ENCODE measurements around the gene FKBP5. TPM values are rescaled to one million over a fixed set of nuclear protein-coding genes. Genes with fewer than 3 reads are reported as not detected.

FKBP5 gene
- total RNA-seq, 1 donor from 2014 or later = 17.1 TPM

DNA sequence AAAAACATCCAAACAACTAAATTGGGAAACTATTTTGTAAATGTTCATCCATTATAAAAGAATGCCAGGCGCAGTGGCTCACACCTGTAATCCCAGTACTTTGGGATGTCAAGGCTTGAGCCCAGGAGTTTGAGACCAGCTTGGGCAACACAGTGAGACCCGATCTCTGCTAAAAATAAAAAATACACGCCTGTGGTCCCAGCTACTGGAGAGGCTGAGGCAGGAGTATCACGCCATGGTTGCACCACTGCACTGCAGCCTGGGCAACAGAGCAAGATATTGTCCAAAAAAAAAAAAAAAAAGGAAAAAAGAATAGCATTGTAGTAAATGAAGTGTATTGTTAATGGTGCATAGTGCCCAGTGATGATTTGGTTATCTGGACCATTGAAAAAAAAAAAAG, 38.7 kb downstream of the FKBP5 start:
- no peak overlapping the region for H3K4me3 Mint-ChIP-seq
- peaks cover 6% of the 10 kb centered on the region for H3K36me3 Mint-ChIP-seq (ENCODE audit: low read depth)
- intact Hi-C loops (cut with micrococcal nuclease) = no loop called here
- no peak for ATAC-seq (ENCODE audit: low read depth)
- no peak overlapping the region for H3K27ac Mint-ChIP-seq
- H3K27me3 Mint-ChIP-seq = no peaks in the 10 kb centered on the region
- ChIA-PET POLR2A (no interaction called here), CTCF (interaction anchor here (0.8 kb wide), 1 partner anchor 18 kb away, joined by 3 read pairs; no protein-coding TSS in a partner anchor)
- no peak for DNase-seq
- H3K4me1 Mint-ChIP-seq = peaks cover under 1% of the 10 kb centered on the region
- peaks cover 3% of the 10 kb centered on the region for H3K9me3 Mint-ChIP-seq
- TF ChIP-seq, protein P1, sequence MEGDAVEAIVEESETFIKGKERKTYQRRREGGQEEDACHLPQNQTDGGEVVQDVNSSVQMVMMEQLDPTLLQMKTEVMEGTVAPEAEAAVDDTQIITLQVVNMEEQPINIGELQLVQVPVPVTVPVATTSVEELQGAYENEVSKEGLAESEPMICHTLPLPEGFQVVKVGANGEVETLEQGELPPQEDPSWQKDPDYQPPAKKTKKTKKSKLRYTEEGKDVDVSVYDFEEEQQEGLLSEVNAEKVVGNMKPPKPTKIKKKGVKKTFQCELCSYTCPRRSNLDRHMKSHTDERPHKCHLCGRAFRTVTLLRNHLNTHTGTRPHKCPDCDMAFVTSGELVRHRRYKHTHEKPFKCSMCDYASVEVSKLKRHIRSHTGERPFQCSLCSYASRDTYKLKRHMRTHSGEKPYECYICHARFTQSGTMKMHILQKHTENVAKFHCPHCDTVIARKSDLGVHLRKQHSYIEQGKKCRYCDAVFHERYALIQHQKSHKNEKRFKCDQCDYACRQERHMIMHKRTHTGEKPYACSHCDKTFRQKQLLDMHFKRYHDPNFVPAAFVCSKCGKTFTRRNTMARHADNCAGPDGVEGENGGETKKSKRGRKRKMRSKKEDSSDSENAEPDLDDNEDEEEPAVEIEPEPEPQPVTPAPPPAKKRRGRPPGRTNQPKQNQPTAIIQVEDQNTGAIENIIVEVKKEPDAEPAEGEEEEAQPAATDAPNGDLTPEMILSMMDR (IDR thresholded peaks at IDR 0.05) = no peak

DNA sequence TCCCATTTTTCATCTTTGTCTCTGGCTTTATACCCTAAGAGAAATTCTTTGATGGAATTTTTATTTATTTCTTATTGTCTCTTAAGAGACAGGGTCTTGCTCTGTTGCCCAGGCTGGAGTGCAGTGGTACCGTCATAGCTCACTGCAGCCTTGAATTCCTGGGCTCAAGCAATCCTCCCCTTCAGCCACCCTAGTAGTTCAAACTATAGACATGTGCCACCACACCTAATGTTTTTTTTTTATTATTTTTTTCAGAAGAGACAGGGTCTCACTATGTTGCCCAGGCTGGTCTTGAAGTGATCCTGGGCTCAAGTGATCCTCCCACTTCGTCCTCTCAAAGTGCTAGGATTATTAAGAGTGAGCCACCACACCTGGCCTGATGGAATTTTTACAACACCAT, 40.5 kb downstream of the FKBP5 start:
- CTCF ChIA-PET = no interaction called here
- Mint-ChIP-seq H3K4me3 (no peak overlapping the region), H3K27me3 (no peaks in the 10 kb centered on the region), H3K36me3 (ENCODE audit: low read depth) (peaks cover 3% of the 10 kb centered on the region), H3K27ac (no peak overlapping the region), H3K4me1 (peaks cover 2% of the 10 kb centered on the region), H3K9me3 (peaks cover 3% of the 10 kb centered on the region)
- ATAC-seq (ENCODE audit: low read depth) (no peak), DNase-seq (no peak)
- intact Hi-C loops (cut with micrococcal nuclease) = no loop called here
- POLR2A ChIA-PET = no interaction called here
- TF ChIP-seq, protein P1 (IDR thresholded peaks at IDR 0.05) = no peak

DNA sequence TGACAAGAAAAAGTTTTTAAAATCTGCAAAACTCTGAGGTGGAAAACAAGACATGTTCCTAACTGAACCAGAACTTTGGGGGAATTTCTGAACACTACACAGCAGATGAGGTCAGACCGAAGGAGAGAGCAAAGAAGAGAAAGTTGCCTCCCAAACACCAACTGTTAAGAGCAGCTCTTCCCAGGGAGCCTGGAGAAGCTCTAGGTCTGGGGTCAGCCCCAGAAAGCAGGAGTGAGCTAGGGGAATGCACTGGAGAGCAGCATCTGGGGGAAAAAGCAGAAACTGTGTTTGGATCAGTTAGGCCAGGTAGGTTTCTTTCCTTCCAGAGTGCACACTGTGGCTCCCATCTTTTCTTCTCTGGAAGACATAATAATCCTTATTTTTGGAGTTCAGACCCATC, 41.3 kb downstream of the FKBP5 start:
- Mint-ChIP-seq H3K27ac (no peak overlapping the region), H3K9me3 (no peaks in the 10 kb centered on the region), H3K36me3 (ENCODE audit: low read depth) (no peaks in the 10 kb centered on the region), H3K4me3 (no peak overlapping the region), H3K4me1 (peaks cover 2% of the 10 kb centered on the region), H3K27me3 (no peaks in the 10 kb centered on the region)
- TF ChIP-seq, protein P1 (IDR thresholded peaks at IDR 0.05) = no peak
- intact Hi-C loops (cut with micrococcal nuclease) = no loop called here
- ChIA-PET POLR2A (no interaction called here), CTCF (no interaction called here)
- no peak for DNase-seq
- no peak for ATAC-seq (ENCODE audit: low read depth)

DNA sequence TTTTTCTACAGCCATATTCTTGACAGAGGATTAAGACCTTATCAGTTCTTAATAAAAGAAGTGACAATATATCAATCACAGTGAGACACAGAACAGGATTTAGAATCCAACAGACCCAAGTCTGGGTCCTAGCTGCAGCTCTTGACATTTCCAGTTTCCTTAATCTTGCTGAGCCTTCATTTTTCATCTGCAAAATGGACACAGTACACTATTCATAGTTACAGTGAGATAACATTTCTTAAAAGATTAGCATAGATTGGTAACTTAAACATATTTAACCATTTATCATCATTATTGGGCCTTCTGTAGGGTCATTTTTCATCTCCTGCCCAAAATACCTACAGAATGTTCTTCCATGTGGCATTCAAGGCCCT, 45.6 kb downstream of the FKBP5 start:
- DNase-seq = no peak
- TF ChIP-seq, protein P1 (IDR thresholded peaks at IDR 0.05) = no peak
- Mint-ChIP-seq H3K4me1 (peaks cover 2% of the 10 kb centered on the region), H3K4me3 (no peak overlapping the region), H3K27me3 (no peaks in the 10 kb centered on the region), H3K36me3 (ENCODE audit: low read depth) (peaks cover 15% of the 10 kb centered on the region), H3K9me3 (no peaks in the 10 kb centered on the region), H3K27ac (no peak overlapping the region)
- no peak for ATAC-seq (ENCODE audit: low read depth)
- intact Hi-C loops (cut with micrococcal nuclease) = no loop called here
- CTCF ChIA-PET = interaction anchor here (1.2 kb wide), 1 partner anchor 93 kb away, joined by 9 read pairs; the partner anchor contains the start of gene ARMC12
- POLR2A ChIA-PET = no interaction called here

DNA sequence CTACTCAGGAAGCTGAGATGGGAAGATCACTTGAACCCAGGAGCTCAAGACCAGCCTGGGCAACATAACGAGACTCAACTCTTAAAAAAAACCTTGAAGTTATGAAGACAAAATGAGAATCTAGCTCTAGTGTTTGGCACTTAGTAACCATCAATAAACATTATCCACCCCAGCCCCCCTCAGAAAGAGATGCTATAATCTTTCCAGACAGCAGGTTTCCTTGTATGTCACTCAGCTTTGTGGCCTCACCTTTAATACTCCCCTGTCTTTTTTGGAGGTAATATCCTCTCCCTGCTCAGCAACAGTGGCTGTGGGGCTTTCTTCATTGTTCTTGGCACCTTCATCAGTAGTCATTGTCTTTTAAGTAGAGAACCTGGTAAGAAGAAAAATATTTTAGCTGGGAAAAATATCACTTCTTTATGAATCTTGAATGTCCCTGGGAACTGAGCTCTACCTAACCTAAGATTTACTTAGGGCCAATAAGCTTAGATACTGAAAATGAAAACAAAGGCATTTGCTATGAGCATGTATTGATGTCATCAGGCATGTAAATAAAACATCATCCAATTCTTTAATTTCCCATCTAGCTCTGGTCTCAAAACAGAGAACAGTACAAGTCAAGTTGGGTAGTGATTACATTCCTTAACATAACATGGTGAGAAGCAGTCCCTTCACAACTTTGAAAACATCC, 46.1 kb downstream of the FKBP5 start:
- ChIA-PET CTCF (interaction anchor here (1.2 kb wide), 1 partner anchor 94 kb away, joined by 9 read pairs; the partner anchor contains the start of gene ARMC12), POLR2A (no interaction called here)
- ATAC-seq (ENCODE audit: low read depth) (no peak), DNase-seq (no peak)
- TF ChIP-seq, protein P1 (IDR thresholded peaks at IDR 0.05) = no peak
- Mint-ChIP-seq H3K36me3 (ENCODE audit: low read depth) (peaks cover 15% of the 10 kb centered on the region), H3K27ac (no peak overlapping the region), H3K4me3 (no peak overlapping the region), H3K27me3 (no peaks in the 10 kb centered on the region), H3K9me3 (no peaks in the 10 kb centered on the region), H3K4me1 (peaks cover 2% of the 10 kb centered on the region)
- intact Hi-C loops (cut with micrococcal nuclease) = no loop called here

Measured in activated B cell treated with CpG ODN at 0.5 μM for 24 hours (primary cell).